Renal cortical epithelial cell (primary cell): ENCODE data around the gene PUM2. TPM values are rescaled to one million over a fixed set of nuclear protein-coding genes. Genes with fewer than 3 reads are reported as not detected.
"Not testable (repeated sequence)": the region's sequence is repeated elsewhere in the genome, so short reads cannot be mapped to it uniquely, and the experiment has no call there.

ENCODE experiments used
- DNase-seq: peaks from one replicate; pipeline ENCODE4 v3.0.0-alpha.2; 2011; ENCODE audit warnings: low read depth
- total RNA-seq: library from RNA; depleted of rRNA; stranded (reverse); fragments of >200 nt; gene quantifications from 2 replicates; pipeline ENCODE4 v1.2.3, GENCODE V29; 2014

Gene PUM2
- total RNA-seq, 1 donor from 2014 or later = 90.6 TPM

- DNase-seq = peak; percentile 87
Measured at GRCh38 chr2:20291106-20291564, 59.5 kb downstream of the PUM2 start.

- peak; percentile 55 for DNase-seq
Measured at GRCh38 chr2:20288642-20289340, 61.9 kb downstream of the PUM2 start.

- DNase-seq = peak; percentile 31
Measured at GRCh38 chr2:20282916-20283592, 67.6 kb downstream of the PUM2 start.

- DNase-seq = no peak
Measured at GRCh38 chr2:20281876-20282275, 68.8 kb downstream of the PUM2 start.

GRCh38 chr2:20273042-20273441 lies 77.6 kb downstream of the PUM2 start:
- DNase-seq = no peak

GRCh38 chr2:20268317-20268716 lies 82.3 kb downstream of the PUM2 start:
- DNase-seq = not testable (repeated sequence)

GRCh38 chr2:20267529-20267928 lies 83.1 kb downstream of the PUM2 start:
- DNase-seq = no peak

- DNase-seq = no peak
Measured at GRCh38 chr2:20264629-20265028, 86.0 kb downstream of the PUM2 start.

- no peak for DNase-seq
Measured at GRCh38 chr2:20257411-20257810, 93.2 kb downstream of the PUM2 start.

GRCh38 chr2:20254731-20255130 lies 95.9 kb downstream of the PUM2 start:
- DNase-seq = no peak

- no peak for DNase-seq
Measured at GRCh38 chr2:20250436-20250835, 100.2 kb downstream of the PUM2 start.

GRCh38 chr2:20249170-20249569 lies 101.5 kb downstream of the PUM2 start:
- DNase-seq = no peak

- no peak for DNase-seq
Measured at GRCh38 chr2:20247084-20247483, 103.6 kb downstream of the PUM2 start.

GRCh38 chr2:20243637-20244036 lies 107.0 kb downstream of the PUM2 start:
- not testable (repeated sequence) for DNase-seq

GRCh38 chr2:20242727-20243377 lies 107.8 kb downstream of the PUM2 start:
- DNase-seq = no peak

- DNase-seq = no peak
Measured at GRCh38 chr2:20241973-20242726, 108.5 kb downstream of the PUM2 start.

- not testable (repeated sequence) for DNase-seq
Measured at GRCh38 chr2:20240291-20240690, 110.4 kb downstream of the PUM2 start.

GRCh38 chr2:20236496-20236895 lies 114.1 kb downstream of the PUM2 start:
- no peak for DNase-seq

GRCh38 chr2:20235655-20236305 lies 114.9 kb downstream of the PUM2 start:
- peak; percentile 71 for DNase-seq

GRCh38 chr2:20234597-20234996 lies 116.0 kb downstream of the PUM2 start:
- DNase-seq = not testable (repeated sequence)

- DNase-seq = peak; percentile 52
Measured at GRCh38 chr2:20232837-20233207, 117.8 kb downstream of the PUM2 start.

- DNase-seq = peak; percentile 87
Measured at GRCh38 chr2:20231598-20232026, 119.0 kb downstream of the PUM2 start.
